Fibroblast of the aortic adventitia (primary cell): ENCODE results near the gene MSLN. TPM values are rescaled to one million over a fixed set of nuclear protein-coding genes. Genes with fewer than 3 reads are reported as not detected.

ENCODE experiments used
- DNase-seq: peaks from one replicate; pipeline ENCODE4 v3.0.0-alpha.2; 2010; ENCODE audit warnings: low read depth
- H3K4me3 ChIP-seq: 2 replicates; pipeline ENCODE4 v1.5.1; 2011; ENCODE audit warnings: low read depth, mild to moderate bottlenecking, control low read depth, low read length, moderate library complexity
- CTCF ChIP-seq: IDR thresholded peaks from 2 replicates; pipeline ENCODE4 v1.5.1; 2011; ENCODE audit warnings: mild to moderate bottlenecking, low read length, control low read depth, inconsistent platforms; ENCODE audit not compliant: insufficient read depth
- total RNA-seq: library from RNA; depleted of rRNA; stranded (reverse); fragments of >200 nt; gene quantifications from 2 replicates; pipeline ENCODE4 v1.2.3, GENCODE V29; 2012; ENCODE audit warnings: low replicate concordance

The MSLN gene
- total RNA-seq, 1 donor = not detected

GRCh38 chr16:783404-784161 lies 23.0 kb downstream of the MSLN start:
- no peak overlapping the region for H3K4me3 ChIP-seq
- peak; percentile 34 for DNase-seq
- TF ChIP-seq CTCF = no peak

- no peak for TF ChIP-seq CTCF
- DNase-seq = no peak
- no peak overlapping the region for H3K4me3 ChIP-seq
These were observed 23.9 kb downstream of the MSLN start for GRCh38 chr16:784431-784830.

- TF ChIP-seq CTCF = peak; percentile 73
- no peak overlapping the region for H3K4me3 ChIP-seq
- peak; percentile 44 for DNase-seq
These were observed 25.3 kb downstream of the MSLN start for GRCh38 chr16:785563-786535.

- DNase-seq = no peak
- H3K4me3 ChIP-seq = peak overlapping the region; percentile 89
- TF ChIP-seq CTCF = no peak
These were observed 26.9 kb downstream of the MSLN start for GRCh38 chr16:787321-787966.

GRCh38 chr16:787978-788398 lies 27.5 kb downstream of the MSLN start, which contains the start of gene RPUSD1:
RPUSD1 (minus strand) TSS chr16:788381; CDS start chr16:787737, 644 bp downstream.
- TF ChIP-seq CTCF = peak; percentile 6
- no peak for DNase-seq
- H3K4me3 ChIP-seq = peak within 1 kb of the TSS; percentile 91

- peak; percentile 83 for DNase-seq
- no peak for TF ChIP-seq CTCF
- H3K4me3 ChIP-seq = peak within 1 kb of the TSS; percentile 91
These were observed 28.0 kb downstream of the MSLN start, which contains the start of gene CHTF18 for GRCh38 chr16:788399-789126. CHTF18 (plus strand) TSS chr16:788620; CDS start chr16:788685, 65 bp downstream.
